ENCODE data around the gene DNAAF1.
A peak's percentile ranks its signal among the peaks of the same experiment; 100 is the strongest.
"Not testable (repeated sequence)": the region's sequence is repeated elsewhere in the genome, so short reads cannot be mapped to it uniquely, and the experiment has no call there.

DNAAF1 gene

DNA sequence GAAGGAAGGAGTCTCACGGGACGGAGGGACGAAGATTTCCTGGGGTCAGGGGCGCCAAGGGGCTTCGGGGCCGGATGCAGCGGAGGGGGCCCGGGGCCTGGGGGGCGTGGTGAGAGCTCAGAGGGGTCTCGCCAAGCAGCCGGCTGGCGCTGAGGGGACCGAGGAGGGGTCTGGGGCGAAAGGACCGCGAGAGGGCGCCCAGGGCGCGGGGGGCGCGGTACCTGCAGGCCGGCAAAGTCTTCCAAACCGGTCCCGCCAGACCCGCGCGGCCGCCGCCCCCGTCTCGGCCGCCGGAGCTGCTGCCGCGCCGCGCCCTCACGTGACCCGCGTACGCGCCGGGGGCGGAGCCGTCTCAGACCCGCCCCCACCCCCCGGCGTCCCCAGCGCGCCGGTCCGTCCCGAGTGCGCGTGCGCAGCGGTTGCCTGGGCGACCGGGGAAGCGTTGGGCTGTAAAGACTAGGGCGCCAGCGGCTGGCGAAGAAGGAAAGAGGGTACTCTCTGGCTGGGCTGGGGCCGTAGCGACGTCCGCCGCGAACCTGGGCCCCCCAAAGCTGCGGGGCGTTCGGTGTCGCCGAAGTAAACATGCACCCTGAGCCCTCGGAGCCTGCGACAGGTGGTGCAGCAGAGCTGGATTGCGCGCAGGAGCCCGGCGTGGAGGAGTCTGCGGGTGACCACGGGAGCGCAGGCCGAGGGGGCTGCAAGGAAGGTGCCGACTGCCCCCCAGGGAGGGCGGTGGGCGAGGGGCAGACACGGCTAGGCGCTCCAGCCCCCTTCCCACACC is at the start of gene DNAAF1, which contains the start of gene HSDL1:
DNAAF1 (plus strand) TSS at position 450 of the 781 bp plus-strand sequence; CDS start at position 583, 133 bp downstream.
HSDL1 (minus strand) TSS at position 319 of the 781 bp plus-strand sequence. CDS start 13,856 bp downstream, outside the sequence.
- DNase-seq (ENCODE audit: low spot score) = peak; percentile 93

DNA sequence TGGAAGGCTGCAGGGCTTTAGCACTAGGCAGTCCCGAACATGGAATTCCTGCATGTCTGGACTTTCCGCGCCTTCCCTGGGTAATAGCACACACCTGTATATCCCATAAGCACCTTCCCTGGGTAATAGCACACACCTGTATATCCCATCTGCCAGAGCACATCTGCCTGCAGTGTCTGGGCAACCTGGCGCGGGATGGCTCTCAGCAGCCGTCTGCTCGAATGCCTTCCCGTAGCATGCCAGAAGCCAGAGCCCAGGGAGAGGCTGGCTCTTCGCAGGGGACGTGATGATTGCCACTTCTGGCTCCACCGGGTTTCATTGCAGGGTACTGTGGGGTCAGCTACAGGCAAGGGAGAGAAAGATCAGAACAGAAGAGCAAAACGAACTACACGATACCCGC is 49.6 kb upstream of the DNAAF1 start:
- DNase-seq (ENCODE audit: low spot score) = no peak

DNA sequence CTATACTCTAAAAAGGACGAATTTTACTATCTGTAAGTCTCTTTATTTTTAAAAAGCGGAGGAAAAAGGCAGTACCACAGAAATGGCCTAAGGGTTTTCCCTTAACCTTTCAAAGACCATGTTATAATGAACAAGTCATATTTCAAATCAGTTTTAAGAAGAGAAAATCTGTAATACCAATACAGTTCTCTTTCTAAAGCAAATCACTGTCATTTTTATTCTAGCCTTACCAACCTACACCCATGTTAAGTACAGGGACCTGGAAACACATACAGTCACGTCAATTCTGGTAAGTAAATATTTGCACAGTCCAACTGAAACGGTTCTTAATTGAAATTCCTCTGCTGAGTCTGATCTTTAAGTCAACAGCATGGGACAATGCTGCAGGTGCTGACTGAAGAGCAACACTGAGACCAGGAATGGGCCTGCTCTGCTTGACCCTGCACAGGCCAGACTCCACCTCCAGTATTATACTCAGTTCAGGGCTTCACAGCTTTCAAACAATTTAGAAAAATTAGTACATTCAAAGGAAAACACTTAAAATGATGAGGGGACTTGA is 48.6 kb upstream of the DNAAF1 start:
- DNase-seq (ENCODE audit: low spot score) = no peak

DNA sequence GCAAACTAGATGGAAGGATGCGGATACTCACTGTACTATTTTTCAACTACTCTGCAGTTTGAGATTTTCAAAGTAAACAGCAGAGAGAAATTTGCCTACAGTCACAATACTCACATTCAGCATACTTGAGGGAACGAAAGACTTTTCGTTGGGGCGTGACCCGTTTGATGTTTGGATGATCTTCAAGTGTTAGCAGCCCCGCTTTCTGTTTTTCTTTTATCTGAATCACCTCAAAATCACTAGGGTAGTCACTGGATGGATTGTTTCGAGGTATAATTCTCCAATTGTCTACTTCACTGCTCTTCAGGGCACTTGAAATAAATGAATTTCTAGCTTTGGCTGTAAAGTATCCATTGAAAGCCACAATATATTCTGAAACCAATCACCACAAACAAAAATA is 46.2 kb upstream of the DNAAF1 start:
- DNase-seq (ENCODE audit: low spot score) = no peak

DNA sequence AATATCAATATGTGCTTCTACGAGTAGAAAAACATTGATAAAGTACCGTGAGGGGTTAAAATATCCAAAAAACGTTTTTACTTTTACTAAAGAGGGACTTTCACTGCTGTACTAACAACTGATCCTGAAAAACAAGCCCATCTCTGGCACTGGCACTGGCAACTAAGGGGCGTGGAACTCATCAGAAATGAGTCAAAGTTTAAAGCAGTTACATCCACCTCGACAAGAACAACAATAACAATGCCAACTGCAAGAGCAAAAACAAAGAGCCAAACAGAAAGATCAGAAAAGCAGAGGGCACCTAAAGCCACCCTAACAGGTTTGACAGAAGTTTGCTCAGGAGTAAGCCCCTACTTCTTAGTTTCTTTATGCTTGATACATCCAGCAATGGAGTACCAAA is 41.4 kb upstream of the DNAAF1 start:
- no peak for DNase-seq (ENCODE audit: low spot score)

DNA sequence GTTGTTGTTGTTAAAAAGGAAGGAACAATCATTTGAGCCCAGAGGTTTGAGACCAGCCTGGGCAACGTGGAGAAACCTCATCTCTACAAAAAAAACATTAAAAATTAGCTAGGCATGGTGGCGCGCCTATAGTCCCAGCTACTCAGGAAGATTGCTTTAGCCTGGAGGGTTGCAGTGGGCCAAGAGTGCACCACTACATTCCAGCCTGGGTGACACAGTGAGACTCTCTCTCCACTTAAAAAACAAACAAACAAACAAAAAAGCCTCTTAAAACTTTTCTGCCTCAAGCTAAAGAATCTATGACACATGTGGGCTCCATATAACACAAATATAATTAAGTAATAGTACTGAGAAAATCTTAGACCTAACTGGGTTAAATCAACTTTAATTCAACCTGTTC is 40.9 kb upstream of the DNAAF1 start:
- no peak for DNase-seq (ENCODE audit: low spot score)

DNA sequence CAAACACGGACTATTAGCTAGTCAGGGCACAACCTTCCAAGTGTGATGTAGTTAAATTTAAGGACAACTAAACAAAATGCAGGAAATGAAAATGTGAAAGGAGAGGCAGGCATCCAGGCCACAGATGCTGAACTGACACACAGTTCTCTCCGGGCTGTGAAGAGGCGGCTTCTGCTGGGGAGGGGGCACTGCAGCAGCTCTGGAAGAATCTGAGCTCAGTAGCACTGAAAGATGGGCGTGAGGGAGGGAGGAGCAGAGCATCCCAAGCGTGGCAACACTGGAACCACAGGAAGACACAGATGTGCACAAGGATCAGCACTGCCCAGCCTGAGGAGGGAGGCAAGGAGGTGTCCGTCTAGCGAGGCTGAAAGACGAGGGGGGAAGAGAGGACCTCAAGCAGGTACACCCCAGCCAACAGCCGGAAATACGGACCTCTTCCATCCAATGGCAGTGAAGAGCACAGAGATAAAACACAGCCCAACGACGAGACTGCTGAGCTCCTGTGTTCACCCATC is 39.8 kb upstream of the DNAAF1 start:
- peak; percentile 48 for DNase-seq (ENCODE audit: low spot score)

DNA sequence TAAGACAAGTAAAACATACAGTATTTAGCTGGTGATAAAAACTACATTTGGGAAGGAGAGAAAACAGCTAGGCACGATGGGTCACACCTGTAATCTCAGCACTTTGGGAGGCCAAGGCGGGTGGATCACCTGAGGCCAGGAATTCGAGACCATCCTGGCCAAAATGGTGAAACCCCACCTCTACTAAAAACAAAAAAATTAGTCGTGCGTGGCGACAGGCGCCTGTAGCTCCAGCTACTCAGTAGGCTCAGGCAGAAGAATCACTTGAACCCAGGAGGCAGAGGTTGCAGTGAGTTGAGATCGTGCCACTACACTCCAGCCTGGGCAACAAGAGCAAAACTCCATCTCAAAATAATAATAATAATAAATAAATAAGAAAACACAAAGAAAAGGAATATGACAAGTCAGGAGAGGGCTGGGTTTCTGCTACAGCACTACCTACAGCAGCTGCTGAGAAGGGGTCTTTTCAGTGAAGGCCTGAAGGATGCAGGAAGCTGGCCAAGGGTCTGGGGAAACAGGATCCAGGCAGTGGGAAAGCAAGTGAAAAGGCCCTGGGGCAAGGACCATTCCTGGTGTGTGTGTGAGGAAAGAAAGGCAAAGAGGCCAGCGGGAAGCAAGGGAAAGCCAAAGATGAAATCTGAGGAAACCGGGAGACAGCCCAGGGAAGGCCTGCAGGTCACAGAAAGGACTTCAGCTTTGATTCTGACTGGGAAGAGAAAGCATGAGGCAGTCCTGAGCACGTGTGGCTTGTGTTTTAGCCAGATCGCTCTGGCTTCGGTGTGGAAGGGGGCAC is 39.0 kb upstream of the DNAAF1 start:
- no peak for DNase-seq (ENCODE audit: low spot score)

DNA sequence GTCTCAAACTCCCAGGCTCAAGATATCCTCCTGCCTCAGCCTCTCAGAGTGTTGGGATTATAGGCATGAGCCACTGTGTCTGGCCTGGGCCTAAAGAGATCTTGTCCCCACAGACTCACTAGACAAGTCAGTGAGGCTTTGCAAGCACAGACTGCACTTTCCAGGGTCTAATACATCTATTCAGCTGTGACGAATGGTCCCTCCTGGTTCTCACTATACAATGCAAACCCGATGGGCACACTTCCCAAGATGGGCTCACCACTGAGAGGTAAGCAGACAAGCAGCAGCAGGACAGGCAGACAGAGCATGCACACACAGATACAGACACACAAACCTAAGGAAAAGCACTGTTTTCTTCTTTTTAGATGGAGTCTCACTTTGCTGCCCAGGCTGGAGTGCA is 37.2 kb upstream of the DNAAF1 start:
- DNase-seq (ENCODE audit: low spot score) = no peak

DNA sequence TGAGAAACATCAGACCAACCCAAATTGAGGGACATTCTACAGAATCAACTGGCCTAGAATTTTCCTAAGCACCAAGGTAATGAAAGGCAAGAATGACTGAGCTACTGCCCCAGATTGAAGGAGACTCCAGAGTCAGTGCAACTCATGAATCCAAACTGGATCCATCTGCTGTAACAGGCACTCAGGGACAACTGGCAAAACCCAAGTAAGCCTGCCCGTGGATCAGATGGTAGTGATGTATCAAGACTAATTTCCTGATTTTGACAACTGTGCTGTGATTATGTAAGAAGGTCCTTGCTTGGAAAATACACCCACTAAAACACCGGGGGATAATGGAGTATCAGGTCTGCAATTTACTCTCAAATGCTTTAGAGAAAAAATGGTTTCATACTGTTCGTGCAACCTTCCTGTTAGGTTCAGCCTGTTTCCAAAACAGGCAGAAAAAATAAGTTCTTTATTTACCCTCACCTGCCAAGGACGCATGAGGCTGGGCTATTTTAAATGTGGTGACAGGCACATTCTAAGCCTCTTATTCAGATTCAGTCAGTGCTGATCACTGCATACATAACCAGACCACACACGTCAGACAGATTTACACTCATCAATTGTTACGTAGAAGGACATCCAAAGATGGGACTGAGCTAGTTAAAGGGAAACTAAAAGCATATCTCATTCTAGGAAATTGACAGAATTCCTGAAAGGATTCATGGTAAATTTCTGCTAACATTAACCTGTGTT is 35.3 kb upstream of the DNAAF1 start:
- peak; percentile 46 for DNase-seq (ENCODE audit: low spot score)

DNA sequence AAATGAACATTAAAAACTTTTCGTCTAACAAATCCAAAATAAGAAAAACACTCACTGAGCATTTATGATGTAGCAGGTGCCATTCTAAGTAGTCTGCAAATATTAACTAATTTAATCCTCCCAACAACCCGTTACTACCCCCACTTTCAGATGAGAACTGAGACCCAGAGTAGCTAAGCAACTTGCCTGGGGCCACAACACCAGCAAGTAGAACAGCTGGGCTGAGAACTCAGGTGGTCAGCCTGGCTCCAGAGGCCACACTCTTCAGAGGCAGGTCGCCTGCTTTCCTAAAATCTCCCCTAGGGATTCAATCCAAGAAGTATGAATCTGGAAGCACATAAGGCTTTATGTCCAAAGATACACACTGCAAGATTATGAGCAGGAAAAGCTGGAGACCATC is 34.6 kb upstream of the DNAAF1 start:
- DNase-seq (ENCODE audit: low spot score) = no peak

DNA sequence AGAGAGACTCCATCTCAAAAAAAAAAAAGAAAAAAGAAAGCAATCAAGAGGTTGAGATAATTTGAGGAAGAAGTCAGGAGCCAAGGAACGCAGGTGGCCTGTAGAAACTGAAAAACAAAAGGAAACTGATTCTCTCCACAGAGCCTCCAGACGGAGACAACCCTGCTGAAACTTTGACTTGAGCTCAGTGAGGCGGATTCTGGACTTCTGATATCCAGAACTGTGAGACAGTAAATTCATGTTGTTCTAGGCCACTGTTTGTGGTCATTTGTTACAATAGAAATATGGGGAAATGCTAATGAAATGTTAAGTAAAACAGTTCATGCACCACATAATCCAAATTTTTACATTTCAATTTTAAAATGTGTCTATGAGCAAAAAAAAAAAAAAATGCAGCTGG is 33.6 kb upstream of the DNAAF1 start:
- no peak for DNase-seq (ENCODE audit: low spot score)

DNA sequence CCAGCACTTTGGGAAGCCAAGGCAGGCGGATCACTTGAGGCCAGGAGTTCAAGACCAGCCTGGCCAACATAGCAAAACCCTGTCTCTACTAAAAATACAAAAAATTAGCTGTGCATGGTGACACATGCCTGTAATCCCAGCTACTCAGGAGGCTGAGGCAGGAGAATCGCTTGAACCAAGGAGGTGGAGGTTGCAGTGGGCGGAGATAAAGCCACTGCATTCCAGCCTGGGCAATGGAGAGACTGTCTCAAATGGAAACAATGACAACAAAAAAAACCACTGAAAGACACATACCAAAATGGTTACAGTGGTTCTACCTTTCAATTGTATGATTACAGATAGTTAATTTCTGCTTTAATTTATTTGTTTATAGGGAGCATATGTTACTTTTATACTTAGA is 33.2 kb upstream of the DNAAF1 start:
- not testable (repeated sequence) for DNase-seq (ENCODE audit: low spot score)

DNA sequence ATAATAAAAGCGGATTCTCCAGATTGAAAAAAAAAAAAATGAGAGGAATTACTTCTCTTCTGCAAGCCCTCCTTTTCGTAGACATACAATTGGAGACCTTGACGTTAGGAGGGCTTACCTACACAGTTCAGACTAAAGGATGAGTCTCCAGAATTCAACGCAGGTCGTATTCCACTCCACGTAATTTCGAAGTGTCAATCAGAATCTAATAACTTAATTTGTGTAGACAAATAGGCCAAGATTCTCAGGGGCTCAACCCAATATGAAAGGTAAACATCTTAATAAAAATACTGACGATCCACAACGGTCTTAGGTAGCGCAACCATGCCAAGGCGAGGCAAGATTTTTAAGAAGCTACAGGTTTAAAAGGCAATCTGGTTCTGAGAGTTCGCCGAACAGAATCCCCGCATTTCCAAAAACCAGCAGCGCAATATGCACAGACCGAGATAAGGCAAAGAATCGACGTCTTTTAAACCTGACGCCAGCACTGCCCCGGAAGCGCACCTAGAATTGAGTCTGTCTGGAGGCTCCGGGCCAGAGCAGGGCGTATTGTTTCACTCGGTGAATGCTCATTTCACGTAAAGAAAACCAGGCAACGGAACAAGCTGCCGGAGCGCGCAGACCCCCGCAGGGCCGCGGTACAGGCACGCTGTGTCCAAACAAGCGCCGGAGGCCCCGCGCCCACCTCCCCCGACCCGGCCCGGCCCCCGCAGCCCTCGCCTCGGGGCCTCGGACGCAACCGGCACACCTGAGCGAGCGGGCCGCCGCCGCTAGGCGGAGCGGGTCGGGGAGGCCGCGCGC is 29.0 kb upstream of the DNAAF1 start:
- peak; percentile 36 for DNase-seq (ENCODE audit: low spot score)

DNA sequence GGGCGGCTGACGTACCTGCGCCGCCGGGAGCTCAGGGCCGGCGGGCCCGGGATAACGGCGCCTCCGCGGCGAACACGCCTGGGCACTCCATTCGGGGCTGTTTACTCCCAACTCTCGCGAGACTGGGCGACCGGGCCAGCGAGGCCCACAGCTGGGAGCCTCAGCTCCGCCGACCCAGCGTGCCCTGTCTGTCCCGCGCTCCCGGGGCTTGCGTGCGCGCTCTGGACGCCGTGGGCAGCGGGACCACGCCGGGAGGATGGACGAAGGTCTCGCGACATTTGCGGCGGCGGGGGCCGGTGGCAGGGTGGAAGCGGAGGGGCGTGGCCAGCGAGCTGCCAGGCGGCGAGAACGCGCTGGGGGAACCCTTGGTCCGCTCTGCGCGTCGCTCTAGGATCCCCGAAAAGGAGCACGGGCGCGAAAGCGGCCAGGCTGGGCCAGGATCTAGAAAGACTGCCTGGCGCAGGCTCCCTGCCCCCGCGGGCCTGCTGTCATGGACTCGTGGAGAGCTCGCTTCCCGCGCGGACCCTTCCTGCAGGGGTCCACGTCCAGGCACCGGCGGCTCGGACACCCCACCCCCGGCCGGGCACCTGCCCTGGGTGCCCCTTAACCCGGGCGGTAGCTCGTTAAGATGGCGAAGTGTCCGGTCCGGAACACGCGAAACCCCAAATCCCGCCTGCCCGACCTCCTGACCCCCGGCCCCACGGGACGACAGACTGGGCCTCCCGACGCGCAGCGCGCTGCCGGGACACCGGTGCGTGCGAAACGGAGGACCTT is 28.2 kb upstream of the DNAAF1 start, which contains the start of gene MBTPS1:
MBTPS1 (minus strand) TSS at position 223 of the 774 bp plus-strand sequence. CDS start 15,159 bp downstream, outside the sequence.
- DNase-seq (ENCODE audit: low spot score) = peak; percentile 98

DNA sequence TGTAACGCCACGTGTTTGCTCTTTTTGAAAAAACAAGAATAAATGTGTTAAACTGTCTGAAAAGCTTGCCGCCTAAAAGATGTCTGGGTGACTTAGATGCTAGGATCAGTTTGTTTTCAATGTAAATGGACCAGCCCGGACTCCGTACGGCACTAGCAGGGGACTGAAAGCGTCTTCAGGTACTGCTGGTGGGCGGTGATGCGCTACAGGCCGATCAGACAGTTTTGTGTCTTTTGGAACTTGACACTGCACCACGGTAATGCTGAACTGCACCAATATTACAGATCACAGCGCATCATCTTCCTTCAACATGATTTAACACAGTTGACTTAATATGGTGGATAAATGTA is 27.6 kb upstream of the DNAAF1 start:
- DNase-seq (ENCODE audit: low spot score) = peak; percentile 55

DNA sequence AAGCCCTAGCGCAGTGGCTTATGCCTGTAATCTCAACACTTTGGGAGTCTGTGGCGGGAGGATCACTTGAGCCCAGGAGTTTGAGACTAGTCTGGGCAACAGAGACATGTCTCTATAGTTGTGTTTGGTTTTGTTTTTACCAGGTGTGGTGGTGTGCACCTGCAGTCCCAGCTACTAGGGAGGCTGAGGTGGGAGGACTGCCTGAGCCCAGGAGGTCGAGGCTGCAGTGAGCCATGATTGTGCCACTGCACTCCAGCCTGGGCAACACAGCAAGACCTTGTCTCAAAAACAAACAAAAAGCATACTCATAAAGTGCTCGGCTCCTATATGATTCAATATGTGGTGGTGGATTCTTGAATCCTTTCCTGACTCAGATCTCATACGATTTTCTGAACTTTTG is 26.8 kb upstream of the DNAAF1 start:
- DNase-seq (ENCODE audit: low spot score) = not testable (repeated sequence)

DNA sequence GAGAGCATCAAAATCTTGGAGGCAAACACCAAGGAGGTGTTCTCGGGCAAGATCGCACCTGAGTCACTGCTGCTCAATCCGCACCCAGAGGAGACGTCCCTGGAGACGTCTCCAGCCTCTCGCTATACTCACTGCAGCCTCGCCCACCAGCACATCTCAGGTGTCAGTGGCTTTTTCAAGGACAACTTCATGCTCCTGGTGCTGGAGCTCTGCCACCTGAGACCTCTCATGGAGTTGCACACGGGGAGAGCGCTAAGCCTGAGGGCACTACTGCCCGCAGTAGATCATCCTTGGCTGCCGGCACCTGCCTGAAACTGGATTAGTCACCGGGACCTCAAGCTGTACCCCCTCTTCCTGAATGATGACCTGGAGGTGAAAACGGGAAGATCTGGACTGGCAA is 25.7 kb upstream of the DNAAF1 start:
- DNase-seq (ENCODE audit: low spot score) = no peak

DNA sequence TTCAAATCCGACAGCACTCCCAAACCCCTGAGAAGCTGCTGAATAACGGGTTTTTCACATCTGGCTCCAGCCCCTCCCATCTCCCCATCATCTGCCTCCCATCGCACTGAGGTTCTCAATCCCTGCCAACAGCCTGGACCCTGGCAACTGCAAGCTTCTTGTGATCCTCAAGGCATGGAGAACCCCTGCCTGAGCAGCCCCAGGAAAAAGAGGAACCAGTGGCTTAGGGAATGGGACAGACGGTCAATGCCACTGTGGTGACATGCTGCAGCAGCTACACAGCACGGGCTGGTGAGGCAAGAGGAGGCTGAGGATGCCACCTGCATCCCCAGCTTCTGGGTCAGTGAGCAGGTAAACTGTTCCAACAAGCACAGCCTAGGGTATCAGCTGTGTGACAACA is 25.1 kb upstream of the DNAAF1 start:
- DNase-seq (ENCODE audit: low spot score) = no peak

DNA sequence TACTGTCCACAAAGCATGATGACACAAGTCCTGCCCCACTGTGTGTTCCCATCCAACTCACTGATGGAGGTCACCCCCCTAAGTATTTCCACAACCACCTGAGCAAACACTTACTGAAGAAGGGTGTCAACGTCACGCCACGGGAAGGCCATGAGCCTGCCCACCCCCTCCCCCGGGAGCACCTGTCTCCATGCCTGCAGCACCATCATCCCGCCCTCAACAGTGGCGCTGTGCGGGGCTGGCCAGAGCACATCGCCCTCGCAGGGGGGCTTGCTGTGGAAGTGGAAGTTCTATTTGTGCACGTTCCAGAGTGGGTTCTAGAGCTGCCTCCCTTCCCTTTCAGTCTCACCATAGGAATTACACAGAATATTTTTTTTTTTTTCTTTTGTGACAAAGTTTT is 24.1 kb upstream of the DNAAF1 start:
- DNase-seq (ENCODE audit: low spot score) = no peak
